ENCODE data around the gene DCPS.
"Not testable (repeated sequence)": the region's sequence is repeated elsewhere in the genome, so short reads cannot be mapped to it uniquely, and the experiment has no call there.

The DCPS gene

GRCh38 chr11:126290887-126291286 lies 13.0 kb upstream of the DCPS start:
- no peak for DNase-seq

GRCh38 chr11:126293726-126294125 lies 10.1 kb upstream of the DCPS start:
- no peak for DNase-seq

GRCh38 chr11:126297004-126297403 lies 6.9 kb upstream of the DCPS start:
- DNase-seq, result no peak

GRCh38 chr11:126304457-126305075 lies 706 bp downstream of the DCPS start:
- no peak for DNase-seq

GRCh38 chr11:126305699-126306098 lies 1.8 kb downstream of the DCPS start:
- no peak for DNase-seq

GRCh38 chr11:126307706-126308105 lies 3.8 kb downstream of the DCPS start:
- peak; percentile 76 for DNase-seq

- DNase-seq, result no peak
Observed at GRCh38 chr11:126308271-126308671, 4.4 kb downstream of the DCPS start.

- DNase-seq, result not testable (repeated sequence)
Observed at GRCh38 chr11:126308771-126309170, 4.9 kb downstream of the DCPS start.

GRCh38 chr11:126310200-126310991 lies 6.5 kb downstream of the DCPS start:
- peak; percentile 73 for DNase-seq

GRCh38 chr11:126310992-126311310 lies 7.1 kb downstream of the DCPS start:
- DNase-seq, result peak; percentile 41

- DNase-seq, result peak; percentile 98
Observed at GRCh38 chr11:126311401-126312291, 7.8 kb downstream of the DCPS start.

GRCh38 chr11:126312961-126313360 lies 9.1 kb downstream of the DCPS start:
- DNase-seq, result no peak

- peak; percentile 84 for DNase-seq
Observed at GRCh38 chr11:126313826-126314225, 10.0 kb downstream of the DCPS start.

GRCh38 chr11:126317432-126317755 lies 13.5 kb downstream of the DCPS start:
- no peak for DNase-seq

- DNase-seq, result peak; percentile 82
Observed at GRCh38 chr11:126317756-126318573, 14.1 kb downstream of the DCPS start.

- DNase-seq, result peak; percentile 99
Observed at GRCh38 chr11:126318574-126319373, 14.9 kb downstream of the DCPS start.

GRCh38 chr11:126319374-126319740 lies 15.5 kb downstream of the DCPS start:
- DNase-seq, result peak; percentile 50

GRCh38 chr11:126322996-126323395 lies 19.1 kb downstream of the DCPS start:
- no peak for DNase-seq

GRCh38 chr11:126327281-126328000 lies 23.6 kb downstream of the DCPS start:
- no peak for DNase-seq

GRCh38 chr11:126328001-126328390 lies 24.1 kb downstream of the DCPS start:
- DNase-seq, result no peak

GRCh38 chr11:126328444-126328843 lies 24.6 kb downstream of the DCPS start:
- DNase-seq, result no peak

Data from MV-4-11 (cell line).